B cell (primary cell): ENCODE measurements around the gene ITGB3. TPM values are rescaled to one million over a fixed set of nuclear protein-coding genes. Genes with fewer than 3 reads are reported as not detected.

Source experiments
- ATAC-seq: fragments of 200-7000 bp; cut with Tn5 transposase; one replicate; pipeline ENCODE4 v1.10.0; 2021; ENCODE audit warnings: low read depth, mild to moderate bottlenecking, moderate number of reproducible peaks, moderate library complexity
- CTCF ChIA-PET: fragments of 350-600 bp; sonication (Branson Sonifier 250); formaldehyde crosslinking; loops from one replicate; lab custom pipeline; 2021; ENCODE audit warnings: antibody characterized with exemption, inconsistent platforms; lab: Charles Lee
- POLR2A ChIA-PET: fragments of 350-600 bp; sonication (Branson Sonifier 250); formaldehyde crosslinking; loops from one replicate; lab custom pipeline; 2021; ENCODE audit warnings: antibody characterized with exemption; lab: Charles Lee
- DNase-seq: peaks from one replicate; pipeline ENCODE4 v3.0.0; 2013
- H2AFZ ChIP-seq: 2 replicates; pipeline ENCODE4 v1.6.1; 2012; ENCODE audit warnings: mild to moderate bottlenecking, low read depth, low read length; ENCODE audit not compliant: insufficient read depth, poor library complexity, severe bottlenecking
- H3K27ac ChIP-seq, 2 donors: 1 replicate in 1 of 2; 2 replicates in 1 of 2; pipeline ENCODE4 v1.5.1; 2012 to 2013; ENCODE audit warnings: low read length in 2 of 2, mild to moderate bottlenecking in 2 of 2, moderate library complexity in 1 of 2
- H3K27me3 ChIP-seq, 4 experiments: fragments of 200-600 bp in 1 of 4; sonication (generic) in 1 of 4; replicated peaks in 1 of 4; 1 replicate in 2 of 4; 2 replicates in 2 of 4; pipeline versions ENCODE4 v1.6.1 to v1.7.0; 2013 to 2016; ENCODE audit warnings: low read length in 3 of 4, mild to moderate bottlenecking in 2 of 4, mixed read lengths in 1 of 4, moderate library complexity in 1 of 4; ENCODE audit not compliant: insufficient read depth in 4 of 4, control insufficient read depth in 3 of 4; ENCODE audit errors: control extremely low read depth in 1 of 4
- H3K36me3 ChIP-seq, 2 experiments: replicated peaks in 1 of 2; 1 replicate in 1 of 2; 2 replicates in 1 of 2; pipeline versions ENCODE4 v1.6.1 to v1.7.1; 2013; ENCODE audit warnings: low read length in 1 of 2; ENCODE audit not compliant: insufficient read depth in 2 of 2, control insufficient read depth in 1 of 2; ENCODE audit errors: control extremely low read depth in 1 of 2, extremely low read depth in 1 of 2
- H3K4me1 ChIP-seq, 2 donors: fragments of 200-600 bp in 1 of 2; sonication (generic) in 1 of 2; 1 replicate in 1 of 2; 2 replicates in 1 of 2; pipeline versions ENCODE4 v1.5.1 to v1.6.1; 2013 to 2017; ENCODE audit warnings: low read length in 2 of 2; ENCODE audit not compliant: control insufficient read depth in 2 of 2, insufficient read depth in 2 of 2
- H3K4me2 ChIP-seq: replicated peaks from 2 replicates; pipeline ENCODE3; 2012; ENCODE audit warnings: mild to moderate bottlenecking, low read depth, low read length; ENCODE audit not compliant: poor library complexity, severe bottlenecking
- H3K4me3 ChIP-seq, 5 experiments: fragments of 200-600 bp in 1 of 5; sonication (generic) in 1 of 5; 1 replicate in 3 of 5; 2 replicates in 2 of 5; pipeline versions ENCODE4 v1.5.1 to v1.7.0; 2011 to 2016; ENCODE audit warnings: low read length in 4 of 5, mild to moderate bottlenecking in 4 of 5, low read depth in 2 of 5, control low read depth in 1 of 5, moderate library complexity in 1 of 5; ENCODE audit not compliant: insufficient read depth in 1 of 5; ENCODE audit errors: control extremely low read depth in 1 of 5, extremely low read depth in 1 of 5
- H3K79me2 ChIP-seq: fragments of 200-600 bp; sonication (generic); one replicate; pipeline ENCODE4 v1.6.0; 2016; ENCODE audit warnings: low read length; ENCODE audit not compliant: control insufficient read depth, insufficient read depth
- H3K9ac ChIP-seq: fragments of 200-600 bp; sonication (generic); 2 replicates; pipeline ENCODE4 v1.6.1; 2017; ENCODE audit warnings: mild to moderate bottlenecking, low read length, moderate library complexity
- H3K9me3 ChIP-seq, 3 donors: one replicate each; pipeline versions ENCODE4 v1.6.1 to v1.7.1; 2013; ENCODE audit warnings: low read length in 2 of 3; ENCODE audit not compliant: control insufficient read depth in 2 of 3, insufficient read depth in 1 of 3; ENCODE audit errors: control extremely low read depth in 1 of 3
- H4K20me1 ChIP-seq: 2 replicates; pipeline ENCODE4 v1.6.0; 2012; ENCODE audit warnings: mild to moderate bottlenecking, low read length; ENCODE audit not compliant: insufficient read depth, control insufficient read depth, poor library complexity, severe bottlenecking
- H3K27ac Mint-ChIP-seq: one replicate; pipeline ENCODE4 v1.8.0; 2021; ENCODE audit warnings: mixed read lengths
- H3K27me3 Mint-ChIP-seq: one replicate; pipeline ENCODE4 v1.8.0; 2021; ENCODE audit warnings: mixed read lengths
- H3K4me1 Mint-ChIP-seq: one replicate; pipeline ENCODE4 v1.8.0; 2021; ENCODE audit warnings: mixed read lengths
- H3K4me3 Mint-ChIP-seq: one replicate; pipeline ENCODE4 v1.8.0; 2021; ENCODE audit warnings: mixed read lengths
- H3K9me3 Mint-ChIP-seq: one replicate; pipeline ENCODE4 v1.8.0; 2022; ENCODE audit warnings: mixed read lengths; ENCODE audit not compliant: insufficient read depth
- CTCF ChIP-seq: fragments of 200-600 bp; IDR thresholded peaks from one replicate; pipeline ENCODE4 v1.8.0; 2022; ENCODE audit warnings: antibody characterized with exemption, mild to moderate bottlenecking
- EZH2 ChIP-seq: IDR thresholded peaks from 2 replicates; pipeline ENCODE4 v1.6.1; 2012; ENCODE audit warnings: borderline replicate concordance, low read depth, mild to moderate bottlenecking, moderate library complexity, low read length; ENCODE audit not compliant: insufficient read depth, poor library complexity, severe bottlenecking
- WGBS: methylation state at CpG from one replicate; pipeline ENCODE4 v1.1.5; 2013; ENCODE audit warnings: missing lambda C conversion rate; ENCODE audit not compliant: insufficient coverage; 5-methylcytosine and 5-hydroxymethylcytosine counted together
- intact Hi-C: fragments of 100-400 bp; cut with micrococcal nuclease; formaldehyde crosslinking; loops from one replicate; pipeline ENCODE4 v1.10.0; 2022
- polyA plus RNA-seq: library from polyadenylated mRNA; depleted of rRNA; stranded (reverse); fragments of >200 nt; gene quantifications from 2 replicates; pipeline ENCODE4 v1.2.3, GENCODE V29; 2012
- total RNA-seq, 2 donors: library from RNA; stranded (reverse); fragments of 120-200 nt in 1 of 2; gene quantifications; 1 replicate in 1 of 2; 2 replicates in 1 of 2; pipeline versions ENCODE4 v1.2.3 to v1.2.4, GENCODE V29; 2013 to 2022

ITGB3 gene
- total and polyA plus RNA-seq, 2 donors (not counting 1 experiment from before 2014, with no cell fraction given): 0.07 to 11.4 TPM

GRCh38 chr17:47252766-47253512 lies 688 bp upstream of the ITGB3 start:
- 74% methylated on average over 10 of the region's 10 CpGs for WGBS
- Histone ChIP-seq H3K4me2 (peak overlapping the region; percentile 92), H3K4me3 (peak overlapping the region in 4 of 5 experiments; percentile 30 to 71 (median 62)), H3K4me1 (peaks cover 4 to 16% of the 10 kb centered on the region in 2 donors), H3K79me2 (peaks cover 3% of the 10 kb centered on the region), H3K9me3 (no peaks in the 10 kb centered on the region), H3K27ac (no peak overlapping the region), H3K36me3 (no peaks in the 10 kb centered on the region), H2AFZ (peak overlapping the region; percentile 94), H3K9ac (peak overlapping the region; percentile 66), H3K27me3 (peaks cover 0 to 9% (median 3%) of the 10 kb centered on the region in 4 experiments), H4K20me1 (no peaks in the 10 kb centered on the region)
- Mint-ChIP-seq H3K27ac (no peak overlapping the region), H3K27me3 (peaks cover 3% of the 10 kb centered on the region), H3K9me3 (no peaks in the 10 kb centered on the region), H3K4me3 (peak overlapping the region; percentile 94), H3K4me1 (peaks cover 17% of the 10 kb centered on the region)
- intact Hi-C loops: loop anchor here (1.0 to 2.0 kb wide), 2 partner anchors 24 to 26 kb away; no protein-coding TSS in a partner anchor
- ChIA-PET CTCF (interaction anchor here (0.6 to 5.5 kb wide), 6 partner anchors 8 to 71 kb away, joined by 3 to 55 read pairs (median 4); partner anchors contain the start of gene EFCAB13), POLR2A (interaction anchor here (0.7 kb wide), 1 partner anchor 62 kb away, joined by 5 read pairs; no protein-coding TSS in a partner anchor)
- no peak for ATAC-seq
- TF ChIP-seq CTCF (no peak), EZH2 (no peak)
- no peak for DNase-seq
